IMR-90 (cell line): ENCODE results near the gene GLE1.

Experiments used
- CTCF ChIP-seq: conservative IDR thresholded peaks from 2 replicates; pipeline ENCODE4 v1.5.1; 2012; ENCODE audit warnings: mild to moderate bottlenecking, low read depth, low read length, improper control_type of control experiment
- RAD21 ChIP-seq: IDR thresholded peaks from 2 replicates; pipeline ENCODE4 v1.6.1; 2012; ENCODE audit warnings: low read length, improper control_type of control experiment

- no peak for TF ChIP-seq RAD21
- no peak for TF ChIP-seq CTCF
These were observed 61.1 kb downstream of the GLE1 start for GRCh38 chr9:128565578-128565977.
